GM06990 (cell line): ENCODE measurements around the gene CLSTN3.

Experiments used
- DNase-seq: peaks from one replicate; pipeline ENCODE4 v3.0.0-alpha.2; 2011; ENCODE audit not compliant: insufficient read length; ENCODE audit errors: extremely low read depth
- H3K27me3 ChIP-seq: replicated peaks from 2 replicates; pipeline ENCODE4 v1.6.0; 2011; ENCODE audit warnings: low read length; ENCODE audit not compliant: control insufficient read depth, insufficient read depth
- H3K36me3 ChIP-seq: 2 replicates; pipeline ENCODE4 v1.5.1; 2011; ENCODE audit warnings: low read length; ENCODE audit not compliant: control insufficient read depth, insufficient read depth
- H3K4me3 ChIP-seq: replicated peaks from 2 replicates; pipeline ENCODE4 v1.5.1; 2011; ENCODE audit warnings: low read depth, mild to moderate bottlenecking, control low read depth, low read length
- TF ChIP-seq, protein P1 (sequence below): IDR thresholded peaks from 2 replicates; pipeline ENCODE4 v1.5.1; 2011; ENCODE audit warnings: low read length, control low read depth, mild to moderate bottlenecking, inconsistent platforms; ENCODE audit not compliant: insufficient read depth, poor library complexity, severe bottlenecking

The CLSTN3 gene

DNA sequence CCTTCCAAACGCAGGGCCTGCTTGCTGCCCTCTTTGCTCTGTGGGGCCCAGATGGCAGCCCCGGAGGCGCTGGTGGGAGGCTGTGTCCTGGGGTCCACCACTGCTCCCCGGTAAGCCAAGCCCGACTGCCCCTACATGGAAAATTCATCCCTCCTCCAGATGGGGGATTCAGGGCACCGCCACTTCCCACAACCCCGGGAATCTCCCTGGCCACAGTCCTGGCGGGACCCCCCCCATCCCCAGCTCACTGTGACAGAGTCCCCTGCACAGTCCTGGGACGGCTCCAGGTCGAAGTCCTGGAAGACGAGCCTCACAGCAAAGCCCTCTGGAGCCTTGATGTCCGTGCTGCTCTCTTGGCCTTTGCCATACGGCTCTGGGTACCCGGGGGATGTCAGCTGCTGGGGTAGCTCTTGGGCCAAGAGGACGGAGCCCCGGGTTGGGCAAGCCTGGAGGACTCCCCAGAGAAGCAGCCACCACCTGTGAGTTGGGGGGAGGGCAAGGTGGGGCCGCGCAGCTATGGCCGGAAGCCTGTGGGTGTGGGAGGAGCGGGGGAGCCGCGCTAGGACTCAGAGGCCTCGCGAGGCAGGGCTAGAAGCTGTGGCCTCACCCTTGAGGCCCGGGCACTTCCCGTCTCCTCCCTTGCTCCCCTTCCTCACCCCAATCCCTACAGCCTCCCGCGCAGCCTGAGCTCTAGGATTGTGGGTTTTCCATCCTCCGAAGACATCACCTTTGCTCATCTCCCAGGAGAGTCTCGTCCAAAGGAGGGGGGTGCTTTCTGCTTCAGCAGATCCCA, 22.0 kb upstream of the CLSTN3 start:
- H3K36me3 ChIP-seq = peaks cover 3% of the 10 kb centered on the region
- peak overlapping the region; percentile 93 for H3K4me3 ChIP-seq
- peak; percentile 88 for DNase-seq

DNA sequence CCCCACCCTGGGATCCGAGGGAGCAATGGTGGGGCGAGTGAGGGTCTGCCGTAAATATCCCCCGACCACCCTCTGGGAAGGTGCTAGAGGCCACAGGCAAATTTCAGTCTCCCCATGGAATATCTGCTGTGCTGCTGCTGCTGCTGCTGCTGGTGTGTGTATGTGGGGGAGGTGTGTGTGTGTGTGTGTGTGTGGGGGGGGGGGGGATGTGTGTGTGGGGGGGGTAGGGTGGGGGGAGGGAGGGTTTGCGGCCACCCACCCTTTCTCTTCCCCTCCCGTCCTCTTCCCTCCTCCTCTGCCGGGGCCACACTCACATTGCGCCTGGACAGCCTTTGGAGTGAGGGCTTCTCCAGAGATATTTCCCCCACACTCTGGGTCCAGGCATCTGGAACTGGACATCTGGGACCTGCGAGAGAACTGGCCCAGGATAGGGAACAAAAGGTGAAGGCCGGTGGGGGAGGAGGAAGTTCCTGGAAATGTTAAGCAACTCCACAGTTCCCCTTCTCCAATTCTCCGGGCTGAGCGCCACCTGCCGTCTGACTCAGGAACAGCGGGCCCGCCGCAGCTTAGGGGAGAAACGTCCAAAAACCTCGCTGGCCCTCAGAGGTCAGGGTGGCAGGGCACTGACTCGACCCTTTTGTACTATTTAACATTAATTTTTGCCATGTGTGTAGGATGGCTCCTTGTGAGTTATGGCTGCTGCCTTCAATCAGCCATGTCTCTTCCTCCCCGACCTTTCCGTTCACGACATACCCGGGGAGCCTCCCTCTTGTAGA, 21.2 kb upstream of the CLSTN3 start, which contains the start of gene C1RL:
Gene C1RL, minus strand, starts transcription at position 419 of the 776 bp plus-strand sequence. Its CDS starts 34 bp downstream, at position 385.
- peak within 1 kb of the TSS; percentile 93 for H3K4me3 ChIP-seq
- TF ChIP-seq, protein P1, sequence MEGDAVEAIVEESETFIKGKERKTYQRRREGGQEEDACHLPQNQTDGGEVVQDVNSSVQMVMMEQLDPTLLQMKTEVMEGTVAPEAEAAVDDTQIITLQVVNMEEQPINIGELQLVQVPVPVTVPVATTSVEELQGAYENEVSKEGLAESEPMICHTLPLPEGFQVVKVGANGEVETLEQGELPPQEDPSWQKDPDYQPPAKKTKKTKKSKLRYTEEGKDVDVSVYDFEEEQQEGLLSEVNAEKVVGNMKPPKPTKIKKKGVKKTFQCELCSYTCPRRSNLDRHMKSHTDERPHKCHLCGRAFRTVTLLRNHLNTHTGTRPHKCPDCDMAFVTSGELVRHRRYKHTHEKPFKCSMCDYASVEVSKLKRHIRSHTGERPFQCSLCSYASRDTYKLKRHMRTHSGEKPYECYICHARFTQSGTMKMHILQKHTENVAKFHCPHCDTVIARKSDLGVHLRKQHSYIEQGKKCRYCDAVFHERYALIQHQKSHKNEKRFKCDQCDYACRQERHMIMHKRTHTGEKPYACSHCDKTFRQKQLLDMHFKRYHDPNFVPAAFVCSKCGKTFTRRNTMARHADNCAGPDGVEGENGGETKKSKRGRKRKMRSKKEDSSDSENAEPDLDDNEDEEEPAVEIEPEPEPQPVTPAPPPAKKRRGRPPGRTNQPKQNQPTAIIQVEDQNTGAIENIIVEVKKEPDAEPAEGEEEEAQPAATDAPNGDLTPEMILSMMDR = peak; percentile 96
- H3K27me3 ChIP-seq = no peaks in the 10 kb centered on the region
- H3K36me3 ChIP-seq = peaks cover 6% of the 10 kb centered on the region
- peak; percentile 83 for DNase-seq

More for the DNA sequence above, 22.0 kb upstream of the CLSTN3 start:
- TF ChIP-seq, protein P1 = no peak
- no peaks in the 10 kb centered on the region for H3K27me3 ChIP-seq

DNA sequence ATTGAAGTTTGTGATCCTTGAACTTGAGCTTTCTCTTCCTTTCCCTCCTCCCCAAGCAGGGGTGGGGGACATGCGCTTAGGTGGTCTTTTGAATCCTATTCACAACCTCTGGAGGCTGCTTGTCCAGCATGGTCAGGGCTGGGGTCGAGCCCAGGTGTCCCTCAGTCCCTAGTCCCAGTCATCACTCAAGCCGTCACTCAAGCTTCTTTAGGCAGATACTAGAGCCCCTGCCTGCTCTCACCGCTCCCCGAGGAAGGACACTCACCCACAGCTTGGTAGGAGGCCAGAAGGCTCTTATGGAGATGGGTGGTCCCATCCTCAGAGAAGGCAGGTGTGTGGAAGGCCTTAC, 20.6 kb upstream of the CLSTN3 start:
- Histone ChIP-seq H3K27me3 (no peaks in the 10 kb centered on the region), H3K36me3 (peaks cover 6% of the 10 kb centered on the region), H3K4me3 (peak overlapping the region; percentile 93)
- TF ChIP-seq, protein P1 = no peak
- DNase-seq = no peak

DNA sequence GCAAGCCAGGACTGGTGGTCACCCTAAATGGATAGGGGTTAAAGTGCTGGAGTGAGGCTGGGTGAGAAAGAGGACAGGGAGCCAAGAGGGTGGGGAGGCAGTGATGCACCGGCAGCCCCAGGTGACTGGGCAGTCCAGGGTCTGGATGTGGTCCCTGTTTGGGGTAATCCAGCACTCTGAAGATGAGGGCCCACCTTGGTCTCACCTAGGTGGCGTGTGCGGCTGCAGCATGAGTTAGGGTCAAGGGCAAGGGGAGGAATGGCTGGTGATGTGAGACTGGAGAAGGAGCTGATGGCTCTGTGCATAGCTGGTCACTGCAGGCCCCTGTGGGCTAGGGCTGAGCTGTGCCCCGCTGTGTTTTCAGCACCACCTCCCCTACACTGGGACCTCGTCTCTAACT, 19.5 kb upstream of the CLSTN3 start:
- no peak overlapping the region for H3K4me3 ChIP-seq
- DNase-seq = no peak
- TF ChIP-seq, protein P1 = no peak
- H3K27me3 ChIP-seq = no peaks in the 10 kb centered on the region
- H3K36me3 ChIP-seq = peaks cover 7% of the 10 kb centered on the region

DNA sequence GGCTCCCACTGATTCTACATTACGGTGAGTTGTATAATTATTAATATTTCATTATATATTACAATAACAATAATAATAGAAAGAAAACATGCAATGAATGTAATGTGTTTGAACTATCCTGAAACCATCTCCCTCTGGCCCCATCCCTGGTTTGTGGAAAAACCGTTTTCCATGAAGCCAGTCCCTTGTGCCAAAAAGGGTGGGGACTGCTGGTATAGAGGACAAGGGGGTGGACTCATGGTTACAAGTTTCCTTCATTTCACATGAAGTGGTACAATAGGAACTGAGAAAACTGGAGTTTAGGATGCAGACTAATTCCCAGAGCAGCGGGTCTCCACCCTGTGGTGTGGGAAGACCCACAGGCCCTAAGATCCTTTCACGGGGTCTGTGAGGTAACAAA, 18.1 kb upstream of the CLSTN3 start:
- no peaks in the 10 kb centered on the region for H3K27me3 ChIP-seq
- TF ChIP-seq, protein P1 = no peak
- no peak for DNase-seq

More for the DNA sequence above, 18.1 kb upstream of the CLSTN3 start:
- Histone ChIP-seq H3K36me3 (peaks cover 12% of the 10 kb centered on the region), H3K4me3 (no peak overlapping the region)
